Subcutaneous abdominal adipose tissue (tissue), 5 donors: ENCODE data around the gene TCF20.

Source experiments
- H3K27ac ChIP-seq: one replicate; pipeline ENCODE4 v1.7.0; 2013; ENCODE audit warnings: low read depth, mild to moderate bottlenecking, inconsistent platforms, low read length, moderate library complexity
- H3K27me3 ChIP-seq, 5 donors: one replicate each; pipeline ENCODE4 v1.7.0; 2013; ENCODE audit warnings: low read length in 5 of 5, inconsistent platforms in 1 of 5; ENCODE audit not compliant: control insufficient read depth in 5 of 5, insufficient read depth in 4 of 5
- H3K36me3 ChIP-seq, 5 donors: one replicate each; pipeline ENCODE4 v1.7.0; 2013; ENCODE audit warnings: low read length in 5 of 5; ENCODE audit not compliant: control insufficient read depth in 5 of 5, insufficient read depth in 5 of 5
- H3K4me1 ChIP-seq, 5 donors: one replicate each; pipeline ENCODE4 v1.7.0; 2013; ENCODE audit warnings: low read length in 5 of 5, mild to moderate bottlenecking in 3 of 5, moderate library complexity in 1 of 5; ENCODE audit not compliant: control insufficient read depth in 5 of 5, insufficient read depth in 5 of 5
- H3K4me3 ChIP-seq, 5 donors: one replicate each; pipeline ENCODE4 v1.7.0; 2013; ENCODE audit warnings: low read length in 5 of 5, low read depth in 1 of 5
- H3K9ac ChIP-seq, 5 donors: one replicate each; pipeline ENCODE4 v1.7.0; 2013; ENCODE audit warnings: low read length in 5 of 5, mild to moderate bottlenecking in 4 of 5, moderate library complexity in 3 of 5
- H3K9me3 ChIP-seq, 5 donors: one replicate each; pipeline ENCODE4 v1.7.0; 2013; ENCODE audit warnings: low read length in 5 of 5; ENCODE audit not compliant: control insufficient read depth in 5 of 5
- donor health status: healthy.
- donor health status: healthy.
- donor health status: healthy.
- donor health status: healthy.
- donor health status: healthy.

TCF20 gene

GRCh38 chr22:42310291-42311015, 40.0 kb upstream of the TCF20 start:
- H3K27ac ChIP-seq, result no peak overlapping the region
- H3K9ac ChIP-seq, result no peak overlapping the region
- H3K36me3 ChIP-seq, result no peaks in the 10 kb centered on the region
- no peaks in the 10 kb centered on the region for H3K9me3 ChIP-seq
- H3K27me3 ChIP-seq, result peaks cover 8 to 37% (median 14%) of the 10 kb centered on the region in 5 donors
- no peak overlapping the region for H3K4me3 ChIP-seq
- H3K4me1 ChIP-seq, result peaks cover 0 to 3% (median 0%) of the 10 kb centered on the region in 5 donors

GRCh38 chr22:42309865-42310264, 39.4 kb upstream of the TCF20 start:
- Histone ChIP-seq H3K36me3 (no peaks in the 10 kb centered on the region), H3K27me3 (peaks cover 6 to 41% (median 14%) of the 10 kb centered on the region in 5 donors), H3K27ac (no peak overlapping the region), H3K4me3 (no peak overlapping the region), H3K4me1 (peaks cover 0 to 3% (median 0%) of the 10 kb centered on the region in 5 donors), H3K9me3 (no peaks in the 10 kb centered on the region), H3K9ac (no peak overlapping the region)

GRCh38 chr22:42308892-42309468, 38.5 kb upstream of the TCF20 start:
- Histone ChIP-seq H3K4me3 (no peak overlapping the region), H3K4me1 (peaks cover 0 to 1% (median 0%) of the 10 kb centered on the region in 5 donors), H3K9ac (no peak overlapping the region), H3K27me3 (peaks cover 8 to 40% (median 19%) of the 10 kb centered on the region in 5 donors), H3K36me3 (no peaks in the 10 kb centered on the region), H3K9me3 (no peaks in the 10 kb centered on the region), H3K27ac (no peak overlapping the region)

- H3K27me3 ChIP-seq, result peaks cover 8 to 34% (median 19%) of the 10 kb centered on the region in 5 donors
- no peak overlapping the region for H3K9ac ChIP-seq
- peaks cover 0 to 6% (median 0%) of the 10 kb centered on the region in 5 donors for H3K4me1 ChIP-seq
- H3K36me3 ChIP-seq, result no peaks in the 10 kb centered on the region
- H3K9me3 ChIP-seq, result no peaks in the 10 kb centered on the region
- no peak overlapping the region for H3K4me3 ChIP-seq
- H3K27ac ChIP-seq, result no peak overlapping the region
Measured at GRCh38 chr22:42307806-42308563, 37.5 kb upstream of the TCF20 start.

GRCh38 chr22:42306010-42306409, 35.6 kb upstream of the TCF20 start:
- Histone ChIP-seq H3K27me3 (peaks cover 2 to 28% (median 18%) of the 10 kb centered on the region in 5 donors), H3K27ac (no peak overlapping the region), H3K9ac (no peak overlapping the region), H3K4me1 (peaks cover 0 to 15% (median 5%) of the 10 kb centered on the region in 5 donors), H3K9me3 (no peaks in the 10 kb centered on the region), H3K36me3 (no peaks in the 10 kb centered on the region), H3K4me3 (no peak overlapping the region)

GRCh38 chr22:42304324-42304790, 33.9 kb upstream of the TCF20 start:
- Histone ChIP-seq H3K4me3 (no peak overlapping the region), H3K9me3 (no peaks in the 10 kb centered on the region), H3K4me1 (peaks cover 0 to 30% (median 10%) of the 10 kb centered on the region in 5 donors), H3K36me3 (no peaks in the 10 kb centered on the region), H3K27me3 (peaks cover 0 to 30% (median 18%) of the 10 kb centered on the region in 5 donors), H3K9ac (no peak overlapping the region), H3K27ac (no peak overlapping the region)

GRCh38 chr22:42303396-42304323, 33.2 kb upstream of the TCF20 start:
- no peak overlapping the region for H3K27ac ChIP-seq
- H3K27me3 ChIP-seq, result peaks cover 0 to 32% (median 18%) of the 10 kb centered on the region in 5 donors
- H3K9me3 ChIP-seq, result no peaks in the 10 kb centered on the region
- no peak overlapping the region for H3K4me3 ChIP-seq
- no peak overlapping the region for H3K9ac ChIP-seq
- H3K4me1 ChIP-seq, result peaks cover 0 to 34% (median 10%) of the 10 kb centered on the region in 5 donors
- H3K36me3 ChIP-seq, result no peaks in the 10 kb centered on the region

- H3K36me3 ChIP-seq, result no peaks in the 10 kb centered on the region
- H3K27me3 ChIP-seq, result peaks cover 0 to 30% (median 18%) of the 10 kb centered on the region in 5 donors
- H3K4me3 ChIP-seq, result no peak overlapping the region
- H3K9ac ChIP-seq, result no peak overlapping the region
- no peaks in the 10 kb centered on the region for H3K9me3 ChIP-seq
- no peak overlapping the region for H3K27ac ChIP-seq
- peaks cover 0 to 40% (median 10%) of the 10 kb centered on the region in 5 donors for H3K4me1 ChIP-seq
Measured at GRCh38 chr22:42301742-42302102, 31.3 kb upstream of the TCF20 start.

- peaks cover 0 to 45% (median 12%) of the 10 kb centered on the region in 5 donors for H3K4me1 ChIP-seq
- H3K9me3 ChIP-seq, result no peaks in the 10 kb centered on the region
- H3K27ac ChIP-seq, result no peak overlapping the region
- no peaks in the 10 kb centered on the region for H3K36me3 ChIP-seq
- H3K4me3 ChIP-seq, result no peak overlapping the region
- peaks cover 0 to 30% (median 18%) of the 10 kb centered on the region in 5 donors for H3K27me3 ChIP-seq
- no peak overlapping the region for H3K9ac ChIP-seq
Measured at GRCh38 chr22:42301077-42301741, 30.8 kb upstream of the TCF20 start.
